HG03520 (cell line): Measurements from ENCODE around the gene IL17RD.
A peak's percentile ranks its signal among the peaks of the same experiment; 100 is the strongest.

Experiments used
- ATAC-seq: cut with Tn5 transposase; IDR thresholded peaks from one replicate; pipeline ENCODE4 v1.9.1; 2021; ENCODE audit warnings: mild to moderate bottlenecking, moderate library complexity; ENCODE audit not compliant: unreplicated experiment

Gene IL17RD

GRCh38 chr3:57164657-57165573, at the start of gene IL17RD:
Gene IL17RD (minus strand): TSS chr3:57165353. CDS start chr3:57165286, 67 bp downstream.
- peak; percentile 42 for ATAC-seq

- ATAC-seq: no peak
Measured at GRCh38 chr3:57206423-57206822, 41.3 kb upstream of the IL17RD start.

GRCh38 chr3:57199895-57200297, 34.7 kb upstream of the IL17RD start, which contains the start of gene HESX1:
Gene HESX1 (minus strand): TSS chr3:57199978. CDS start chr3:57199918, 60 bp downstream.
- ATAC-seq: no peak

GRCh38 chr3:57194641-57195040, 29.5 kb upstream of the IL17RD start:
- ATAC-seq: no peak

- no peak for ATAC-seq
Measured at GRCh38 chr3:57192028-57192427, 26.9 kb upstream of the IL17RD start.

GRCh38 chr3:57184526-57184925, 19.4 kb upstream of the IL17RD start:
- no peak for ATAC-seq

- ATAC-seq: no peak
Measured at GRCh38 chr3:57179580-57180410, 14.6 kb upstream of the IL17RD start.

GRCh38 chr3:57176045-57176444, 10.9 kb upstream of the IL17RD start:
- ATAC-seq: no peak

- no peak for ATAC-seq
Measured at GRCh38 chr3:57173687-57174086, 8.5 kb upstream of the IL17RD start.

- no peak for ATAC-seq
Measured at GRCh38 chr3:57170946-57171345, 5.8 kb upstream of the IL17RD start.

- ATAC-seq: peak; percentile 58
Measured at GRCh38 chr3:57169872-57170623, 4.9 kb upstream of the IL17RD start.

GRCh38 chr3:57169108-57169507, 4.0 kb upstream of the IL17RD start:
- ATAC-seq: no peak

- ATAC-seq: no peak
Measured at GRCh38 chr3:57168151-57168550, 3.0 kb upstream of the IL17RD start.

- no peak for ATAC-seq
Measured at GRCh38 chr3:57166660-57167059, 1.5 kb upstream of the IL17RD start.

- ATAC-seq: no peak
Measured at GRCh38 chr3:57165641-57166040, 488 bp upstream of the IL17RD start.

- no peak for ATAC-seq
Measured at GRCh38 chr3:57164217-57164656, 916 bp downstream of the IL17RD start.

- ATAC-seq: no peak
Measured at GRCh38 chr3:57163751-57164150, 1.4 kb downstream of the IL17RD start.

- ATAC-seq: no peak
Measured at GRCh38 chr3:57161915-57162314, 3.2 kb downstream of the IL17RD start.

- no peak for ATAC-seq
Measured at GRCh38 chr3:57160765-57161538, 4.2 kb downstream of the IL17RD start.
